ENCODE measurements around the gene DCAKD. TPM values are rescaled to one million over a fixed set of nuclear protein-coding genes. Genes with fewer than 3 reads are reported as not detected.

Gene DCAKD
- total RNA-seq, 1 donor from 2014 or later: 19.5 TPM

DNA sequence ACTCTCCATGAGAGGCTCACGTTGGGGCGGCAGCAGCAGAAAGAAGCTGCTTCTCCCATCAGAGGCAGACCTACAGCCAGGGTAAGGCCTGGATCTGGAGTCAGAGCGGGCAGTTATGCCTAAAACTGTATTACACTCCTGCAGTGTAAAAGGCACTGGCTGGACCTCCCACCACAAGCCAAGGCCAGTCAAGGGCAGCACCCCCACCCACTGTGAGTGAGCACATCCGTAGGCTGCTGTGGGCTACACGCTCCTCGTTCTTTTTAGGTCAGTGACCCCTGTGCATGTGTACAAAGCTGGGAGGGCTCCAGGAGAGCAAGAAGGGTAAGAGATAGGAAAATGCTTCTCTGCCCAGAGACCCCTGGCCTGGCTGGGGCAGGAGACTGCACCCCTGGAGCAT, 20.7 kb downstream of the DCAKD start:
- ATAC-seq: no peak

DNA sequence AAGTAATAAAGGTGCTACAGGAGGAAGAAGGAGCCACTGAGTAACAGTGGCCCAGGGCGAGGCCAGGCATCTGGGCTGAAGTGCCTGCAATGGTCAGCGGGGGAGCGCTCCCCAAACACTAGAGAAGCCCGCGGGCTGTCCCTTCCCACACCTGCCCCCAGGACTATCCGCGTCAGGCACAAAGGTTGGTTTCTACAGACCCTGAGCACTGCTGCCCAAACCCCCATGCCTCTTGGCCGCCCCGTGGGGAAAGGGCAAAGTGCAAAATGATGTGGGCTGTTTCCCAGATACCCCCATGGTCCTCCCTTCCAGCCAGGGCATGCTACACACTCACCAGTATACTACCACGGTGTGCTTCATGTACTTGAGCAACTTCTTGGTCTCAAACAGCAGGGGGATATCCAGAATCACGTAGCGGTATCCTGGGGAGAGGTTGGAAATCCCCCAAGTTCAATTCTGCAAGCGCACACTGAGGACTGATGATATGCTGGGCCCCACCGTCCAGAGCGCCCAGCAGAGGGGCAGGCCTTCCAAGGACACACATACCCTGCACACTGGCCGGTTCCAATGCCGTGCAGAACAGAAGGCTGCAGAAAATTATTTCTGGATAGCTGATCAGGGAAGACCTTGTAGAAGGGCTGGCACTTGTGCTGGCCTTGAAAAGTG, 21.5 kb downstream of the DCAKD start:
- no peak for ATAC-seq

DNA sequence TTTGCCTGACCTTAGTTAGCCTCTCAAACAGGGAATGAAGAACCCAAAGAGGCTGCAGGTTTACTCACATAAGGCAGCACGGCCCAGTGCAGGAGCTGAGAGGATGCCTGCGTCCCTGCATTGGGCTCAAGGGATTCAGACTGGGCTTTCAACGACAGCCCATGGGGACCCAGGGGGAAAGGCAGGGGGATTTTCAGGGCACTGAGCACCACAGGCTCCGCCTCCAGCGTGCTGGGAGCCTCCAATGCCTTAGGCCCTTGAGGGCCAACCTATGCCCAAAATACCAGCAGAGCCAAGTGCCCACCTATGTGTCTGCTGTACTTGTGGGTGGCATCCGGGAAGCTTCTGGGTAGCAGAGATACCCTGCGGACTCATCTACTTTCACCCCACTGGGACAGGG, 22.3 kb downstream of the DCAKD start:
- no peak for ATAC-seq

DNA sequence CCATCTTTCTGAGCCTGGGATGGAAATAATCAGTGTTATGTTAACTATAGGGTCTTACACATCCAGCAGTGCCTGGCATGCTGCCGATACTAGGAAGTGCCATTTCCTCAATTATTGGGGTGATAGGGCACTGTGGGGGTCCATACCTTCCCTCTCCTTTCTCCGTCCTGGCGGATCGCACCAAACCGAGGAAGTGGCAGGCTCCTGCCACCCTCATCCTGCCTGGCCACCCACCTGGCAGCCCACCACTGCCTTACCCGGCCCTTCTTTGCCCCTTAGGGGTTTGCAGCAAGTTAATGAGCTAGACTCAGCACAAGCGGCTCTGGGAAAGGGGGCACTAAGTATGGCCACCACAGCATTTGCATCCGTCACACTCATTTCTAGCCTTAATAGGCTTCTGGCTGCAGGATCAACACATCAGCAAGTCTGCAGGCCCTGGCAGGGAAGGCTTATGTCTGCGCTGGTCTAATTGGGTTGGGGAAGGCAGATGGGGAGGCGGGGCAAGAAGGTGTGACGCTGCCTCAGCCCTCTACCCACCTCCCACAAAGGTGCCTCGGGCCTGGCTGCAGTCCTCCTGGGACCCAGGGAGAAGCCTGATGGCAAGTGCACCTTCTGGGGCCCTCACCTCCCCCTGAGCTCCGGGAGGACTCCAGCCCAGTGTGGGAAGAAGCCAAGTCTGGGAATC, 28.6 kb downstream of the DCAKD start:
- ATAC-seq: peak; percentile 30

DNA sequence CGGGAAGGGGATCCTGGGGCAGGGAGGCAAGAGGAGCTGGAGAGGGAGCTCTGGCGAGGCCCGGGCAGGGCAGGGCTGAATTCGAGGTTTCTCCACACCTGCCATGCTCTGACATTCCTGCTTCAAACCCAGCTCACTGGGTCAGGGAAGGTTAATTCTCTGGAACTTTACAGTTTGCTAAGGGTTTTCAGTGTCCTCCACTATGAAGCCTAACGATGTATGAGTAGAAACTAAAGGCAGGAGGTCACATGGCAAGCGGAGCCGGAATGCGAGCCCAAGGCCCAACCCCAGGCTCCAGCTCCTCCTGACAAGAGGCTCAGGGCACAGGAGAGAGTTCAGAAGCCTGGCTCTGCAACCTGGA, 29.2 kb downstream of the DCAKD start:
- ATAC-seq: no peak

DNA sequence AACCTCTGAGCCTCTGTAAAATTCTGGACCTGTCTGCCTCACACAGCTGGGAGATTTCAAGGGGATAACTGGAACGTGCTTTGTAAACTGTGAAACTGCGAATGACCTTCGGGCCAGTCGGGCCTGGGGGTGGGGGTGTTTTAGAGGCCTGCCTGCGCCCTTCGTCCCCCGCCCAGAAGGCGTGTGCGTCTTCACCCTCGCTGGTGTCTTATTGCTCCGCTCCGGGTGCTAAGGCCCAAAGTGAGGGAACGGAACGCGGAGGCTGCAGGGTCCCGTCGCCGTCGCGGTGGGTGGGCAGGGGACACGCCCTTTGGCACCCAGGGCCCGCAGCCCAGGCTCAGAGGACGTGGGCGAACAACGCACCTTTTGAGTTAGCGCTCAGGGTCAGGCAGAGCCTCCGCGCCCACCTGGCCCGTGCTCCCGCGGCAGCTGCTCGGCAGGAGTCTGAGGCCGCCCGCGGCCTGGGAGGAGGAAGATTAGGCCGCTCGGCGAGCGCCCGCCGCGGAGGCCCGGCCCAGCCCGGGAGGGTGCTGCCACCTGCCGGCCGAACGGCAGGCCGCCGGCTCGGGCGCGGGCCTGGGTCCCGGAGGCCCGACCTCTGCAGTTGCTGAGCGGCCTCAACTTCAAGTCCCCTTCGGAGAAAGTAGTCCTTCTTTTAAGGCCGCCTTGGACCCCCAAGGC, 29.7 kb downstream of the DCAKD start:
- ATAC-seq: peak; percentile 77

DNA sequence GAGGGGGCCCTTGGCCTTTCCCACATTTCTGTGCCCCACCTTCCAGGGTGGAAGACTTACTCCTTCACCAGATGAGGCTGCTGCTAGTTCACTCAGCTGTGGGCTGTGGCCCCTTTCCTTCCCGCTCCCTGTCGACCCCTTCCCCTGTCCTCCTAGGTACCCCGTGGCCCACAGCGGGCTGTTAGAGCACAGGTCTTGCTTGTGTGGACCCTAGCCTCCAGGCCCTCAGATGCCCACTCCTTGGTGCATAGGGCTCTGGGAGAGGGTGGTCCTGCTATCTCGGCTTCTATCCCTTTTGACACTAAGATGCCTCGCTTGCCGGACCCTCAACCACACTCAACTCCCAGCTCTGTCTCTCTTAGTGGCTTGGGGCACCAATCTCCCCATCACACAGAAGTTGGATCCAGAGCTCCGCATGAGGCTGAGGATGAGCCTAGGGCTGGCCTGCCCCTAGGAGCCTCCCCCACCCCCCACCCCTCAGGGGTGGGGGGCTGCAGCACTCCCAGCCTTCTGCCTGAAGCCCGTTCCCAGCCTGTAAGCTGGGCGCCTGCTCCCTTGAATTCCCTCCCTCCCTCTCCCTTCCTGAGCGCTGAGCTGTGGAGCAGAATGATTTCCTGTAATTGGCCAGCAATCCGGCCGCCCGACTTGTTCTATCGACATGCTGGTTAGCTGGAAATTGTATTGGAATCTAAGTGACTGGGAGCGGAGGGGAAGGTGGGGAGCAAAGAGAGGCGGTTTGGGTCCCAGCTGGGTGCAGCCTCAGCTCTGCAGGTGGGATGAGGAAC, 30.9 kb downstream of the DCAKD start:
- no peak for ATAC-seq

DNA sequence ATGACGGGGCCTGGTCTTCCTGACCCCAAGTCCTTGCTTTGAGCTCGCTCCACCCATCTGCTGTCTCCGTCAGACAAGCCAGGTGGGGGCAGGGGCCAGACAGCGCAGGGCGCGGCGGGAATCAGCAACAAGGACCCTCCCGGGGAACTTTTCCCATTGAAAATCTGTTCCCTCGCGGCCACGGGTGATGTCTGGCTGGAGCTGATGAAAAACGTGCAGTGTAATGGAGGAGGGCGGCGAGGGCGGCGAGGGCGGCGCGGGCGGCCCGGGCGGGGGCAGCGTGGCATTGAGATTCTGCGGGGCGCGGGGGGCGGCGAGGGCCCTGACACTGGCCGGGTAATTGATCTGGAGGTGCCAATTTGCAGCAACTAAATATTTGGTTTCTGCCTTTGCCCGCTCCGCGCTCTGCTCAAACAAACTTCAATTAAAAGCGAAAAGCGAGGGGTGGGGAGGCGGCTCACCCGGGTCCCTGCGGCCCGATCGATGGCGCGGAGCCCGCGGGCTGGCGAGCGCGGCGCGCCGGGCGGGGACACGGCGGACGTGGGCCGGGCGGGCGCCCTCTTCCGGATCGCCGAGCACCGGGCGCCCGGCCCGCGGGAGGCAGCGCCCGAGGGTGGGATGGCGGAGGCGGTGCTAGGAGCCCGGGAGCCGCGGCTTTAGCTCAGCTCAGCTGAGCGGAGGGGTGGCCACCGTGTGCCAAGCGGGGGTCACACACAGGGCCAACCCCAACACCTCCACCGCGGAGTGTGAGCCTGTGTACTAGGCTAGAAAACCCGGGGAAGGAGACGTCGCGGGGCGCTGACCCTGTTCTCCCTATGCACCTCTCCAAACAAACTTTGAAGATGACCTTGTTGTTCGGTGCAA, 32.4 kb downstream of the DCAKD start:
- ATAC-seq: peak; percentile 51

DNA sequence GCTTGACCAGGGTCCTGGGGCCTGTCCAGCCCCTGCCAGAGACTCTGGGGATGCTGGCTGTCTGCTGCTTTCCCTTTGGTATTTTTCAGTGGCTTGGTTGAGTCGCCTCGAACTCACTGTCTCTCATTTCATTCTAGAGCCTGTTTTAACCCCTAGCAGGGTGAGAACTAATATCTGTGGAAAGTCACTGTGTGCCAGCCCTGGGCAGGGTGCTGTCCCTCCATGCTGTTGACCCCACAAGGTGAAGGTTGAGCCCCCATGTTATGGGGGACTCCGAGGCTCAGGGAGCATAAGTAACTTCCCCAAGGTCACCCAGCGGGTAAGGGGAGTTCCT, 33.0 kb downstream of the DCAKD start:
- no peak for ATAC-seq

DNA sequence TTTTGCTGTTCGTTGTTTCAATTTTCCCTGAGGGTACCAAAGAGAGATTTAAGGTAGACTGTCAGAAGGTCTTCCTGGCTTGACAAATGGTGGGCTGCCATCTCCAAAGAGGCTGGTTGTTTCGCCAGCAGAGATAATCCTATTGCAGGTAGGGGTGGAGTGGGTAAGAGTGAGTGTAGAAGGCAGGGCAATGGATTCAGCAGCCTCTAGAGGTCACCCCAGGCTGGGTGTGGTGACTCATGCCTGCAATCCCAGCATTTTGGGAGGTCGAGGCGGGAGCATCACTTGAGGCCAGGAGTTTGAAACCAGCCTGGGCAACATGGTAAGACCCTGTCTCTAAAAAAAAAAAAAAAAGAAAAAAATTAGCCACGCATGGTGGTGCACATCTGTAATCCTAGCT, 34.6 kb downstream of the DCAKD start:
- ATAC-seq: peak; percentile 30

DNA sequence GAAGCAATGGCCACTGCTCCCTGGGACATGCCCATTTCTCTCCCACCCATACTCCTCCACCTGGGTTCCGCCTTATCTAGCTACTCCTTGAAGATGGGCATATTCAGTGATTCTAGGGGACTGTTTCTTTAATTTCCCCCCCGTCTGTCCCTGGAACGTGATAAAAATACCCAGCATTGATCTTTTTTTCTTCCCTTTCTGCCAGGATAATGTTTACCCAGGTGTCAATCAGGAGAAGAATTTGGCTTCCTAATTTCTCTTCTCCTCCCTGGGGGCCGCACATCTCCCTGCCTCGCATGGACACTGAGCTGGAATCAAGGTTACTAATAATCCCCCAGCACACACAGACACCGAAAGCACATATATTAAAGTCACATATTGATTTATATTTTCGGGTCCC, 35.2 kb downstream of the DCAKD start:
- ATAC-seq: no peak

DNA sequence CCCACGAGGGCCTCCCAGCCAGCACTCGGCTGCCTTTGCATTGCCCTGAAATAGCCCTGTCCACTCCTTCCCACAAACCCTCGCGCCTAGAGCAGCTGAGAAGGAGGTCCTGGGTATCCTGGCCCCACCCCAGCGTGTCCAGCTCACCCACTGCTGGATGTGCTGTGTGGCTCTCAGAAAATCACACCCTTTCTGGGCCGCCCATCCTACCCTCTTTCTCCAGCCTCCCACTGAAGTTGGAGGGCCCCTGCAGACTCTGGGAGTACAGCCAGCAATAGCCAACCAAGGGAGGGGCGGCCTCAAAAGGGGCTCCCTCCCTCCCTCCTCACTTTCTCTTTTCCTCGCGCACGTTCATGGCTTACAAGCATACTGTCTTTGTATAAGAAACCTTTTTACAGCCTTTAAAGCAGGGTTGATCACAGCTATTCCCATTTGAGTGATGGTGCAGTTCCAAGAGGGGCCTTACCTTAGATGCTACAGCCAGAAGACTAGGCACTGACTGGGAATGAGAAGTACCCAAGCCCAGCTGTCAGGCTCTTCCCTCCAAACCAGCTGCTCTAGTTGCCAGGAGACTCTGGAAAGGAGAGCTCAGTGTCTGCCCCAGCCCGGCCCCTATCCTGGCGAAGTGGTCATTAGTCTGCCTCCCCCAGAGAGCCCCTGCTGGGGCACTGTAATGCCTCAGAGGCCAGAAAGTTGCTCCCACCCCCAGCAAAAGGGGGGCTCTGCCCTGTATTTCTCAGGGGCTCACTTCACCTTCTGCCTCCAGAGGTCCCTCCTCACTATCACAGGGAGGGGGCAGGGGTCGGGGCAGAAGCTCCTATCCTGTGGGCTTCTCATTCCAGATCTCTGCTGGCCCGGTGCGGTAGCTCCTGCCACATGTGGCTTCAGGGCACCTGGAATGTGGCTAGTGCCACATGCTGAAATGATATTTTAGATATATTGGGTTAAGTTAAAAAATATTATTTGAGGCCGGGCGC, 38.1 kb downstream of the DCAKD start:
- ATAC-seq: no peak

DNA sequence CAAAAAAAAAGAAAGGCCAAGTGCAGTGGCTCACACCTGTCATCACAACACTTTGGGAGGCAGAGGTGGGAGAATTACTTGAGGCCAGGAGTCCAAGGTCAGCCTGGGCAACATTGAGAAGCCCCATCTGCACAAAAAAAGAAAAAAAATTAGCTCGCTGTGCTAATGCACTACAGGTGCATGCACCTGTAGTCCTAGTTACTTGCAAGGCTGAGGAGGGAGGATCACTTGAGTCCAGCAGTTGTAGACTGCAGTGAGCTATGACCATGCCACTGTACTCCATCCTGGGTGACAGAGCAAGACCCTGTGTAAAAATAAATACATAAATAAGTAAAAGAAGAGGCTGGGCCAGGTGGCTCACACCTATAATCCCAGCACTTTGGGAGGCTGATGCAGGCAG, 39.7 kb downstream of the DCAKD start:
- no peak for ATAC-seq

DNA sequence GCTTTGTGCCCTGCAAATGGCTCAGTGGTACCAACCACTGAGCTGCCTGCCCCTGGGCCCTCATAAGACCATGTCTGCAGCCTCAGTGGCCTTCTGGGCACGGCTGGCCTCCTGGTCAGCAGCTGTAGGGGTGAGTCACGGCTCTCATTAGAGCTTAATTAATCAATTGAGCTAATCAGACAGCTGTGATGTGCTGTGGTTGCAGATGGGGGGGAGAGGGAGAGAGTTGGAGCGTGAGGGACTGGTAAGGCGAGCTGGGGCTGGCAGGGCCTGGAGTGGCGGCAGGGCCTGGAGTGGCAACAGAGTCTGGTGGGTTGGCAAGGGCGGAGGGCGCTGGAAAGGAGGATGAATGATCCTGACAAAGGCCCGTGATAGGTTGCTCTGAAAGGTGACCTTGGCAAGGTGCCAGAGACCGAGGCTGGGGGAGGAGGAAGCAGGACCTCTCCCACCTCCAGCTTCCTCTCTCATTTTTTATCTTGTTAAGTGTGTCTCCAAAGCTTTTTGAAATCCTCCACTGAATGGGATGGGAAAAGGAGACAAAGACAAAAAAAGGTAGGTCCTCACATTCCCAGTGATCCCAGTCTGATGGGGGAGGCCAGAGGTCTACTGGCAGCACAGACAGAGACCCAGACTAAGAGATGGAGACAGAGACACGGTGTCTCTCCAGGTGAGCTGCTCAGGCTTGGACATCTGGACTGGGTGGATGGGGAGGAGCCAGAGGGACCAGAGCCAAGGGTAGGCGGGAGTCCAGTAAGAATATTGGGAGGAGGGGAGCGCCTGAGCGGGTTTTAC, 41.6 kb downstream of the DCAKD start:
- ATAC-seq: no peak

DNA sequence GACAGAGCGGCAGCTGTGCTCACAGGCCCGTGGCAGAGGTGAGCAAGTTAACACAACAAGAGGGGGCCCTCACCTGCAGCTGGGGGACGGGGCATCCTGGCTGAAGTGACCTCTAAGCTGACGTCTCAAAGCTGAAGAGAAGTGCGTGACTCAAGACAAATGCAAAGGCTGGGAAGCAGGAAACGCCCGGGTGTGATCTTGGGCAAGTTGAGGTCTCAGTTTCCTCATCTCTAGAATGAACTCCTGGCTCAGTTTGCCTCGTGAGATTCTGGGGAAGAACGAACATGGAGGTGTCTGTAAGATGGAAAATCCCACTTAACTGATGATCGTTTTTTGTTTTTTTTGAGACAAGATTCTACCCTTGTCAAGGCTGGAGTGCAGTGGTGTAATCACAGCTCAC, 43.2 kb downstream of the DCAKD start:
- ATAC-seq: no peak

DNA sequence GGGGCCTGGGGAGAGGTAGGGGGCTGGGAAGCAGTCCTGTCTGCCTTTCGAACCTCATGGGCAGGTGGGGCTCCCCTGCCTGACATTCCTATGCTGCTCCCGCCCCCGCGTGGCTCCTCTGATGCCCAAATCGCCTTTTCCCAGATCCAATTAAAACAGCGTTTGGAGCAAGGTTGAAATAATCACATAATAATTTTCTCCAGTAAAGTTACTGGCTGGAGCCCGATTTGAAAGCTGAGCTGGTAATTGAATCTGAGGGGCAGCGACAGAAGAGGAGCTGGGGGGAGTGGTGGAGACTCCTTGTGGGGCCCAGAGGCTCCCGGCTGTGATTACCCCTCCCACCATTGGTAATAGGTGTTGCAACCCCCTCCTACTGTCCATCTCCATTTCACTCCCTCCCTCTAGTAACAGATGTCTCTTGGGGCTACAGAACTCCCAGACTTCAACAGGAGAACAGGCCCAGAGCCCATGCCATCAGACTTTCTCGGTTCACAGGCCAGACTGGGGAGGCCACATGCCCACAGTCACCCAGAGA, 44.4 kb downstream of the DCAKD start:
- ATAC-seq: no peak

DNA sequence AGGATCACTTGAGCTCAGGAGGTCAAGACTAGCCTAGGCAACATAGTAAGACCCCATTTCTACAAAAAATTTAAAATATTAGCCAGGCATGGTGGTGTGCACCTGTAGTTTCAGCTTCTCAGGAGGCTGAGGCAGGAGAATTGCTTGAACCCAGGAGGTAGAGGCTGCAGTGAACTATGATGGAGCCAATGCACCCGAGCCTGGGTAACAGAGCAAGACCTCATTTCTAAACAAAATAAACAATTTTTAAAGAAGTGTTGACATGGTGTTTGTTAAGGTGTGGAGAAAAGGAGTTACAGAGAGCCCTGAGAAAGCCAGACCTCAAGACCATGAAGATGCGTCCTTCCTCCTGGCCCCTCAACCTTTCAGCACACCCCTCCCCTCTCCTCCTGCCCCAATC, 45.7 kb downstream of the DCAKD start:
- ATAC-seq: no peak

DNA sequence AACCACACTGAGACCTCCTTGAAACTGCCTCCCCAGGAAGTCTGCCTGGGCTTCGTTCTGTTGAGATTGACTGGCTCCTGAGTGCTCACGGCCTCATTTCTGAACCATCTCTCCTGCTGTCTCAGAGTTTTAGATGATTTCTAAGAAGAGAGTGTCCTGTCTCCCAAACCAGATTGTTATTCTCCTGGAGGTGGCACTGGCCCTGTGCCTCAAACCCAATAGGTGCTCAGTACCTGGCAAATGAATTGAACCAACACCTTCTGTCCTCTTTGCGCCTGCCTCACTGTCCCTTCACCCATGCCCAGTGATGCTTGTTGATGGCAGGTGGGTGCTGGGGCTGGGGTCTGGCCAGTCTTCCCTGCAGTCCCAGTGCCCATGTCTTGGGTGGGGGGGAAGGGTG, 47.0 kb downstream of the DCAKD start:
- ATAC-seq: no peak

DNA sequence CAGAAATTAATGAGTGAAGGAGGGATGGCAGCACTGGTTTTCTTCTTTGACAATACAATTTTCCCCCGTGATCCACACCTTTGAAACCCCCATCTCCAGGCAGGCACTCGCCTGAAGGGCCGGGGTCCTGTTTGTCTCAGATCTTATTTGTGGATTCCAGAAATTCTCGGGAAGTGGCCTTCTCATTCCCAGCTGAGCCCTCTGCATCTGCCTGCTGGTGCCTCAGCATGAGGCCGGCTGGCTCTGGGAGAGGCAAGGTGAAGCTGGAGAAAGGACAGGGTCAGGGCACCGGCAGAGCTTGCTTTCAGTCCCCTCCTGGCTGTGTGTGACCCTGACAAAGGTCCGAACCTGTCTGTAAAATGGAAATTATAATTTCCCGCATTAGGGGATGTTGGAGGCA, 47.6 kb downstream of the DCAKD start:
- no peak for ATAC-seq

DNA sequence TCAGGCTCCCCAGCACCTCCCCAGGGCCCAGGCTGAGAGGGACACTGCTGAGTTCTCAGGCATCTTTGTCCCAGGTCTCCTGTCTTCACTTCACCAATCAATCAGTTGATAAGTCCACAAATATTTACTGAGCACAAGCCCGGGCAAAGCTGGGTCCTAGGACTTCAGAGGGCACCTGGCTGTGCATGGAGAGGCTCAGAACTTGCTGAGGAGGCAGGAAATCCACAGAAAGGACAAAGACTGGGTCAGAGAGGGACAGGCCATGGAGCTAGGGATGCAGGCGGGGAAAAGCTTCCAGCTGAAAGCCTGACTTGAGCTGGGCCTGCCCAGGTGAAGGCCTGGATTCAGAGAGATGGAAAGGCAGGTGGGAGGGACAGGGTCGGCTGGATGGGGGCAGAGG, 50.1 kb downstream of the DCAKD start:
- no peak for ATAC-seq
